ENCODE results near the gene EVA1A.

DNA sequence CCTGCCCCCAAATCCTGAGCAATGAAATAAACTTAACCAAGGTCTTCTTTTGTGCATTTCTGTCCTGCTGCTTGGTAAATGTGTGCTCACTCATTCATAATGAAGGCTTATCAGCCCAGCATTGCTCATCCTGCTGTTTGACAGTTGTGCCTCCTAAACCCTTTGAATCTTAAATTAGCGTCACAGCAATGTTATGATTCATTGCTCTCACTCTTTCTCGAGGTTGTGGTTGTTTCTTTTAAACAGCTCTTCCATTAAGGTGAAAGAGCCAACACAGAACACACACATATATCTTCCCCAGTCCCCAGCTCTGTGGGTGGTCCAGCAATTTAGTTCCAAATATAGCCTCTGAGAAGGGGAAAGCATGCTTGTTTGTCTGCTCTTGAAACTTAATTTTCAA lies 84.0 kb downstream of the EVA1A start:
- TF ChIP-seq, protein P1, sequence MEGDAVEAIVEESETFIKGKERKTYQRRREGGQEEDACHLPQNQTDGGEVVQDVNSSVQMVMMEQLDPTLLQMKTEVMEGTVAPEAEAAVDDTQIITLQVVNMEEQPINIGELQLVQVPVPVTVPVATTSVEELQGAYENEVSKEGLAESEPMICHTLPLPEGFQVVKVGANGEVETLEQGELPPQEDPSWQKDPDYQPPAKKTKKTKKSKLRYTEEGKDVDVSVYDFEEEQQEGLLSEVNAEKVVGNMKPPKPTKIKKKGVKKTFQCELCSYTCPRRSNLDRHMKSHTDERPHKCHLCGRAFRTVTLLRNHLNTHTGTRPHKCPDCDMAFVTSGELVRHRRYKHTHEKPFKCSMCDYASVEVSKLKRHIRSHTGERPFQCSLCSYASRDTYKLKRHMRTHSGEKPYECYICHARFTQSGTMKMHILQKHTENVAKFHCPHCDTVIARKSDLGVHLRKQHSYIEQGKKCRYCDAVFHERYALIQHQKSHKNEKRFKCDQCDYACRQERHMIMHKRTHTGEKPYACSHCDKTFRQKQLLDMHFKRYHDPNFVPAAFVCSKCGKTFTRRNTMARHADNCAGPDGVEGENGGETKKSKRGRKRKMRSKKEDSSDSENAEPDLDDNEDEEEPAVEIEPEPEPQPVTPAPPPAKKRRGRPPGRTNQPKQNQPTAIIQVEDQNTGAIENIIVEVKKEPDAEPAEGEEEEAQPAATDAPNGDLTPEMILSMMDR (IDR thresholded peaks at IDR 0.05; ENCODE audit: control extremely low read depth in 1 of 3, insufficient read depth in 1 of 3, low read depth in 1 of 3, low read length in 3 of 3), result no peak
- TF ChIP-seq CEBPB (IDR thresholded peaks at IDR 0.05; ENCODE audit: low read depth, low read length) (no peak), JUND (IDR thresholded peaks at IDR 0.05; ENCODE audit: low read length) (no peak), KDM1A (IDR thresholded peaks at IDR 0.05; ENCODE audit: borderline replicate concordance, low read length) (no peak), RFX5 (IDR thresholded peaks at IDR 0.05; ENCODE audit: borderline replicate concordance, low read depth, low read length) (no peak), RAD21 (IDR thresholded peaks at IDR 0.05 in 1 of 2, conservative IDR thresholded peaks at IDR 0.05 in 1 of 2; ENCODE audit: low read depth in 2 of 2, low read length in 2 of 2) (no peak), SP1 (IDR thresholded peaks at IDR 0.05; ENCODE audit: low read depth, low read length) (no peak), NANOG (IDR thresholded peaks at IDR 0.05; ENCODE audit: insufficient read depth, low read depth, low read length, poor library complexity, severe bottlenecking) (no peak), EZH2 (IDR thresholded peaks at IDR 0.05; ENCODE audit: low read depth, low read length, severe bottlenecking) (no peak), ZNF274 (IDR thresholded peaks at IDR 0.05; ENCODE audit: borderline replicate concordance, extremely low read depth, low read length) (no peak), CHD2 (IDR thresholded peaks at IDR 0.05; ENCODE audit: low read length) (no peak), RNF2 (IDR thresholded peaks at IDR 0.05; ENCODE audit: borderline replicate concordance, low read depth, low read length, missing control alignments, poor library complexity, severe bottlenecking) (no peak), EP300 (IDR thresholded peaks at IDR 0.05; ENCODE audit: borderline replicate concordance in 1 of 2, low read depth in 2 of 2, low read length in 2 of 2) (no peak)

Data from H1 (cell line).